ENCODE data around the gene HS3ST6. TPM values are rescaled to one million over a fixed set of nuclear protein-coding genes. Genes with fewer than 3 reads are reported as not detected.

Gene HS3ST6
- total and polyA plus RNA-seq, 2 of the 13 experiments (the other 11 are each of a cell fraction or from before 2014, with no cell fraction given), result not detected

DNA sequence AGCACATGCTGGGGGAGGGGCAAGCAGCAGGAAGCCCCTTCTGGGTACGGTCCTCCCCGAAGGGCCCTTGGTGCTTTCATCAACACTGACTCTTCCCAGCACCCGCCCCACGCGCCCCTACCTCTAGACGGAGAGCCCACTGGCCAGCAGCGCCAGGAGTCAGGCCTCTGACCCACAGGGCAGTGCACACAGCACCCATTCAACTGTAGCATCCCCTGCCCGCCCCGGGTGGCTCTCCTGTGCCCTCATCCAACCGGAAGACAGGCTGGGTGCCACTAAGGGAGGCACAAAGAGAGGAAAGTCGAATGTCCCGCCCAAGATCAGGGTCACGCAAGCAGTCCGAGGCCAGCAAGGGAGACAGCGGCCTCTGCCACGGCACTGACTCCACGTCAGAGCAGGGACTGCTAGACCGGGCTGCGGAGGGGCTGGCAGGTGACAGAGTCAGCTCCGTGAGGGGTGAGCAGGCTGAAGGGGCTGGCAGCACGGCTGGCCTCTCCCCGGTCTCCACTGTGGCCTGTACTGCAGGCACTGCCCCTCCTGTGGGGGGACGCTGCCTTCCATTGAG, 15.0 kb upstream of the HS3ST6 start (continued):
- TF ChIP-seq, protein P1, sequence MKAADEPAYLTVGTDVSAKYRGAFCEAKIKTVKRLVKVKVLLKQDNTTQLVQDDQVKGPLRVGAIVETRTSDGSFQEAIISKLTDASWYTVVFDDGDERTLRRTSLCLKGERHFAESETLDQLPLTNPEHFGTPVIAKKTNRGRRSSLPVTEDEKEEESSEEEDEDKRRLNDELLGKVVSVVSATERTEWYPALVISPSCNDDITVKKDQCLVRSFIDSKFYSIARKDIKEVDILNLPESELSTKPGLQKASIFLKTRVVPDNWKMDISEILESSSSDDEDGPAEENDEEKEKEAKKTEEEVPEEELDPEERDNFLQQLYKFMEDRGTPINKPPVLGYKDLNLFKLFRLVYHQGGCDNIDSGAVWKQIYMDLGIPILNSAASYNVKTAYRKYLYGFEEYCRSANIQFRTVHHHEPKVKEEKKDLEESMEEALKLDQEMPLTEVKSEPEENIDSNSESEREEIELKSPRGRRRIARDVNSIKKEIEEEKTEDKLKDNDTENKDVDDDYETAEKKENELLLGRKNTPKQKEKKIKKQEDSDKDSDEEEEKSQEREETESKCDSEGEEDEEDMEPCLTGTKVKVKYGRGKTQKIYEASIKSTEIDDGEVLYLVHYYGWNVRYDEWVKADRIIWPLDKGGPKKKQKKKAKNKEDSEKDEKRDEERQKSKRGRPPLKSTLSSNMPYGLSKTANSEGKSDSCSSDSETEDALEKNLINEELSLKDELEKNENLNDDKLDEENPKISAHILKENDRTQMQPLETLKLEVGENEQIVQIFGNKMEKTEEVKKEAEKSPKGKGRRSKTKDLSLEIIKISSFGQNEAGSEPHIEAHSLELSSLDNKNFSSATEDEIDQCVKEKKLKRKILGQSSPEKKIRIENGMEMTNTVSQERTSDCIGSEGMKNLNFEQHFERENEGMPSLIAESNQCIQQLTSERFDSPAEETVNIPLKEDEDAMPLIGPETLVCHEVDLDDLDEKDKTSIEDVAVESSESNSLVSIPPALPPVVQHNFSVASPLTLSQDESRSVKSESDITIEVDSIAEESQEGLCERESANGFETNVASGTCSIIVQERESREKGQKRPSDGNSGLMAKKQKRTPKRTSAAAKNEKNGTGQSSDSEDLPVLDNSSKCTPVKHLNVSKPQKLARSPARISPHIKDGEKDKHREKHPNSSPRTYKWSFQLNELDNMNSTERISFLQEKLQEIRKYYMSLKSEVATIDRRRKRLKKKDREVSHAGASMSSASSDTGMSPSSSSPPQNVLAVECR (CRISPR knock-in tag; IDR thresholded peaks at IDR 0.05; ENCODE audit: borderline replicate concordance), result peak; percentile 11; the same call in 1 of the 2 replicates
- TF ChIP-seq, protein P2, sequence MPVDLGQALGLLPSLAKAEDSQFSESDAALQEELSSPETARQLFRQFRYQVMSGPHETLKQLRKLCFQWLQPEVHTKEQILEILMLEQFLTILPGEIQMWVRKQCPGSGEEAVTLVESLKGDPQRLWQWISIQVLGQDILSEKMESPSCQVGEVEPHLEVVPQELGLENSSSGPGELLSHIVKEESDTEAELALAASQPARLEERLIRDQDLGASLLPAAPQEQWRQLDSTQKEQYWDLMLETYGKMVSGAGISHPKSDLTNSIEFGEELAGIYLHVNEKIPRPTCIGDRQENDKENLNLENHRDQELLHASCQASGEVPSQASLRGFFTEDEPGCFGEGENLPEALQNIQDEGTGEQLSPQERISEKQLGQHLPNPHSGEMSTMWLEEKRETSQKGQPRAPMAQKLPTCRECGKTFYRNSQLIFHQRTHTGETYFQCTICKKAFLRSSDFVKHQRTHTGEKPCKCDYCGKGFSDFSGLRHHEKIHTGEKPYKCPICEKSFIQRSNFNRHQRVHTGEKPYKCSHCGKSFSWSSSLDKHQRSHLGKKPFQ (CRISPR knock-in tag; IDR thresholded peaks at IDR 0.05; ENCODE audit: insufficient replicate concordance), result no peak
- peak; percentile 58; the same call in 1 of the 2 replicates for TF ChIP-seq GABPB1 (CRISPR knock-in tag; IDR thresholded peaks at IDR 0.05)
- TF ChIP-seq SSRP1 (CRISPR knock-in tag; IDR thresholded peaks at IDR 0.05), result no peak
- 0 out of 2 replicates have a peak, but pooled peaks have one; percentile 38 for TF ChIP-seq ZNF292 (CRISPR knock-in tag; IDR thresholded peaks at IDR 0.05; ENCODE audit: borderline replicate concordance, low read depth)
- TF ChIP-seq CENPX (CRISPR knock-in tag; IDR thresholded peaks at IDR 0.05), result no peak
- TF ChIP-seq SCMH1 (CRISPR knock-in tag; IDR thresholded peaks at IDR 0.05; ENCODE audit: borderline replicate concordance), result no peak
- no peak for TF ChIP-seq YEATS2 (CRISPR knock-in tag; IDR thresholded peaks at IDR 0.05; ENCODE audit: borderline replicate concordance)
- no peak for TF ChIP-seq PHF5A (CRISPR knock-in tag; IDR thresholded peaks at IDR 0.05; ENCODE audit: low read depth, unreplicated experiment)
- no peak for TF ChIP-seq GABPA (IDR thresholded peaks at IDR 0.05; ENCODE audit: low read depth, low read length)
- TF ChIP-seq GABPA (CRISPR knock-in tag; IDR thresholded peaks at IDR 0.05; ENCODE audit: low read depth), result no peak
- TF ChIP-seq ZMAT3 (CRISPR knock-in tag; conservative IDR thresholded peaks at IDR 0.05), result no peak
- TF ChIP-seq RARG (CRISPR knock-in tag; IDR thresholded peaks at IDR 0.05; ENCODE audit: low read depth), result no peak
- peak; percentile 20 for TF ChIP-seq HNRNPLL (IDR thresholded peaks at IDR 0.05; ENCODE audit: low read depth, low read length, poor library complexity, severe bottlenecking)
- TF ChIP-seq ZFY (CRISPR knock-in tag; IDR thresholded peaks at IDR 0.05), result 0 out of 2 replicates have a peak, but pooled peaks have one; percentile 26
- TF ChIP-seq, protein P3, sequence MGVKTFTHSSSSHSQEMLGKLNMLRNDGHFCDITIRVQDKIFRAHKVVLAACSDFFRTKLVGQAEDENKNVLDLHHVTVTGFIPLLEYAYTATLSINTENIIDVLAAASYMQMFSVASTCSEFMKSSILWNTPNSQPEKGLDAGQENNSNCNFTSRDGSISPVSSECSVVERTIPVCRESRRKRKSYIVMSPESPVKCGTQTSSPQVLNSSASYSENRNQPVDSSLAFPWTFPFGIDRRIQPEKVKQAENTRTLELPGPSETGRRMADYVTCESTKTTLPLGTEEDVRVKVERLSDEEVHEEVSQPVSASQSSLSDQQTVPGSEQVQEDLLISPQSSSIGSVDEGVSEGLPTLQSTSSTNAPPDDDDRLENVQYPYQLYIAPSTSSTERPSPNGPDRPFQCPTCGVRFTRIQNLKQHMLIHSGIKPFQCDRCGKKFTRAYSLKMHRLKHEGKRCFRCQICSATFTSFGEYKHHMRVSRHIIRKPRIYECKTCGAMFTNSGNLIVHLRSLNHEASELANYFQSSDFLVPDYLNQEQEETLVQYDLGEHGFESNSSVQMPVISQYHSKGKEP (CRISPR knock-in tag; IDR thresholded peaks at IDR 0.05), result no peak
- peak; percentile 32; the same call in 1 of the 2 replicates for TF ChIP-seq ETV5 (CRISPR knock-in tag; IDR thresholded peaks at IDR 0.05; ENCODE audit: borderline replicate concordance)
- no peak for TF ChIP-seq ZKSCAN1 (IDR thresholded peaks at IDR 0.05; ENCODE audit: low read length)
- TF ChIP-seq, protein P4, sequence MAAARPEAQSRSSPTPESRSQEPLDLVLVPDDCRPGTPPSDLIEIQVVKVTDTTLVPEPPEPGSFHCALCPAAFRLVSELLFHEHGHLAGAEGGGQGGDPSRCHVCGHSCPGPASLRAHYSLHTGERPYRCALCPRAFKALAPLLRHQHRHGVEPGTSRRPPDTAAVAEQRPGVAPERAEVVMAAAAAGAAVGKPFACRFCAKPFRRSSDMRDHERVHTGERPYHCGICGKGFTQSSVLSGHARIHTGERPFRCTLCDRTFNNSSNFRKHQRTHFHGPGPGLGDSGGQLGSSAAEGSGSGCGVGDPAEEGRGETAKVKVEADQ (CRISPR knock-in tag; IDR thresholded peaks at IDR 0.05; ENCODE audit: borderline replicate concordance), result no peak
- peak; percentile 65 for TF ChIP-seq AGO2 (optimal IDR thresholded peaks at IDR 0.05; ENCODE audit: low read depth, low read length)
- TF ChIP-seq RBM22 (optimal IDR thresholded peaks at IDR 0.05; ENCODE audit: low read length), result no peak
